ENCODE data around the gene SOCS7. TPM values are rescaled to one million over a fixed set of nuclear protein-coding genes. Genes with fewer than 3 reads are reported as not detected.

Gene SOCS7
- polyA plus RNA-seq, 3 donors = 17.4 to 19.8 (median 19.2) TPM

DNA sequence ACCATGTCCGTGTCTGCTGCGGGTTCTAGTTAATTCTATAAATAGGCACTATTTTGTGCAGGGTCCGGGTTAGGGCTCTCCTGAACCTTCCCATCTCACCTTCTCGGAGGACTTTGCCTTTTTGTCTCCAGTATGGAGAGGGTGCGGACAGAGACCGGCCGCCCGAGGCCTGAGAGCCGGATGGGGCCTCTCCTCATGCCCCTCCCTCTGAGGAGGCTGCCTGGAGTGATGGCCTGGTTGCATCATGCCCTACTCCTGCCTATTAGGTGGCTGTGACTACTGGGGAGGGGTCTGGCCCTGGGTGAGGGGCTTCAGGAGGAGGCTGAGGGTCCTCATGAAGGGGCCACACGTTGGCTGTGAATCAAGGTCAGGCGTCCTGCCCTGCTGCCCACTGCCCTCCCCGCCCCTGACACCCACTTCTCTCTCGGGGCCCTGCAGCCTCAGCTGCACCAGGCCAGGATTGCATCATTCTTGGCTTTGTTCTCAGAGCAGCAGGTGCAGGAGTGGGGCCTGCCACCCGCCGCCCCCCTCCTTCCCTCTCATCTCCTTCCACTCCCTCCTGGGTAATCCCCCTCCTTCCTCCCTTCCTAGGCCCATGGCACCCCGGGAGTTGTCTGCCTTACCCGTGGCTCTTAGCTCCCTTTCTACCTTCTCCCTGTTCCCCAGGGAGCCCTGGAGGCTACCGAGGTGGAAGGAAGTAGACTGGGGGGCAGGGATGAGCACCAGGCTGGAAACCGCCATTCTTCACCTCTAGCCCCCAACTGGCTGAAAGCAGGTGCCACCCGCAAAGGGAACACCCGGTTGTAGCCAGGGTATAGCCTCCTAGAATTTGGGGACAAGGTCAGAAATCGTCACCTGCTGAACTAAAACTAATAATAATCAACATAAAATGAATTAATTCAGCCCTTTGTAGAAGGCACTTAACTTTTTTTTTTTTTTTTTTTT is 63.9 kb downstream of the SOCS7 start:
- DNase-seq (ENCODE audit: extremely low read depth in 1 of 11, low read depth in 9 of 11, low spot score in 4 of 11) = no peak

DNA sequence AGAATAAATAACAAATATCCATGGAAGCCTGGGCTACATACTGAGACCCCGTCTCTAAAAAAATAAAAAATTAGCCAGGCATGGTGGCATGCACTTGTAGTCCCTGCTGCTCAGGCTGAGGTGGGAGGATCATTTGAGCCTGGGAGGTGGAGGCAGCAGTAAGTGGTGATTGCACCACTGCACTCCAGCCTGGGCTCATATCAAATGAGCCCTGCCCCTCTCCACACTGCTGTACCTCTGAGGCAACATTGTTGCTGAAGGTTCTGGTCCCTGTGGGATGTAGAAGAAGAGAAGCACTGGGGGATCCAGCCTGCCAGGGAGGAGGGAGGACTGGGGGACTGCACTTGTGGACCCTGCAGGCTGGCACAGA is 65.2 kb downstream of the SOCS7 start:
- DNase-seq (ENCODE audit: extremely low read depth in 1 of 11, low read depth in 9 of 11, low spot score in 4 of 11) = no peak

DNA sequence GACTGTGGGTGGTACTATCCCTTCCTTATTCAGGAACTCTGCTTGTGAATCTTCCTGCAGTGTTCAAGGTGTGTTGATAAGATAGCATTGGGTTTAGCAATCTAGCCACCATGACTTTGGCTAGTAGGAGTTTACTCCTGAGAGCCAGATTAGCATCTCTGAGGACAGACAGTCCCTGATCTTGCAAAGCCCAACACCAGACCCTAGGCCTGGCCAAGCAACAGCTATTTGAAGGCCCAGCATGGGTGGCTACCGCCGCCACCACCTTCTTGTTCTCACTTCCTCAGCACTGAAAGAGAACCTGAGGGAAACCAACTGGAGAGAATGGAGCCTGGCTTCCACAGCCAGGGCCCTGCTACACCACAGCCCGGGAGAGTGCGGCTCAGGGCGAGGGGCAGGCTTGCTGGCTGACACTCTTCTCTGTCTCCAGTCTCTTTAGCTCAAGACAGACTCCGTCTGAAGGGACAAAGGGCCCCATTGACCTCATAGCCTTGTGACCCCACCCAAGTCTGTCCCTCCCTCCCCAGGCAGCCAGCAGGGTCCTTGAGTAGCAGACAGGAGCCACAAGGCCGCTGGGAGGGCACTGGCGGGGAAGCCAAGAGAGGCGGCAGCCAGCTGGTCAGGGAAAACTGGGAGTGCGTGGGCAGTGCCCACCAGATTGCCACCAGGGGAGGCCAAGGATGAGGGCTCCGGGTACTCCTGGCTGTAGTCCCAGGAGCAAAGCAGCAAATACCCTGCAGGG is 65.7 kb downstream of the SOCS7 start:
- DNase-seq (ENCODE audit: extremely low read depth in 1 of 11, low read depth in 9 of 11, low spot score in 4 of 11) = no peak

DNA sequence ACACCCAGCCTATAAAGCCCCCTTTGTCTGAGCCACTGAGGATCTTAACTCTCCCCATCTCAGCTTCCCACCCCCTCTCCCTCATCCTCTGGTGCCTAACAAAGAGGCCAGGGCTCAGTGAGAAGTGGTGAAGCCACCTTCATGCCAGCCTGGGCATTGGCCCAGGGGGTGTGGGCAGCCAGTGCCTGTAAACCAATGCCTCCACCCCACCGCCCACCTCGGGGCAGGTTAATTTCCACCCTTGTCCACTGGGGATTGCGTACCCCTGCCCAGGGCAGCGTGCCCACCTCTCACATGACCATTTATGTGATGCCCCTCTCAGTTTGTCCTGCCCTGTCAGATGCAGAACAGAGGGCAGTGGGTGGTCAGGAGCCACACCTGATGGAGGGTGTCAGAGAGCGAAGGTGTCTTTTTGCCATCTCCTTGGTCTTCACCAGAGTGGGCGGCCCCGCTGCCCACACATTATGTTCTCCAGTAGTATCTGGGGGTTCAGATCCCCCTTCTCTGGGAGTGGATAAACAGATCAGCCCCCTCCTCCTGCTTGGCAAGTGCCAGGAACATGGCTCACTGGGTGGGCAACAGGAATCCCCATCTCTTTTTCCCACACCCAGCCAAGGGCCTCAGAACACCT is 66.5 kb downstream of the SOCS7 start:
- no peak for DNase-seq (ENCODE audit: extremely low read depth in 1 of 11, low read depth in 9 of 11, low spot score in 4 of 11)

GRCh38 chr17:38418693-38419507 is 67.3 kb downstream of the SOCS7 start:
- DNase-seq (ENCODE audit: extremely low read depth in 1 of 11, low read depth in 9 of 11, low spot score in 4 of 11) = no peak

GRCh38 chr17:38419508-38419981 is 67.9 kb downstream of the SOCS7 start:
- DNase-seq (ENCODE audit: extremely low read depth in 1 of 11, low read depth in 9 of 11, low spot score in 4 of 11) = no peak

DNA sequence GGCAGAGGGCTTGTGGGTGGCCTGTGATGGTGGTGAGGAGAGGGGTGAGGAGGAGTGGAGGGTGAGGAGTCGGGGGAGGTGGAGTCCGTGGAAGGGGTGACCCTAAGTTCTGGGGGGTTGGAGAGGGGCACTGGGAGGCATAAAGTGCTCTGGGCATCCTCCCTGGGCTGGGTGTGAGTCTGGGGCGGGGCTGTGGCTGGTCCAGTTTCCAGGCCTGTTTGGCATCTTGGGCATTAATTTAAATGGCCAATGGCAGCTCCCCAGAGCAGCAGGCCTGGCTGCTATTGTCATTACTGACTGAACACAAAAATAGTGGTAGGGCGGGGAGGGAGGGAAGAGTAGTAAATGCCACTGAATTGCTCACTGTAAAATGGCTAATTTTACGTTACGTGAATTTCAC is 68.9 kb downstream of the SOCS7 start:
- no peak for DNase-seq (ENCODE audit: extremely low read depth in 1 of 11, low read depth in 9 of 11, low spot score in 4 of 11)

DNA sequence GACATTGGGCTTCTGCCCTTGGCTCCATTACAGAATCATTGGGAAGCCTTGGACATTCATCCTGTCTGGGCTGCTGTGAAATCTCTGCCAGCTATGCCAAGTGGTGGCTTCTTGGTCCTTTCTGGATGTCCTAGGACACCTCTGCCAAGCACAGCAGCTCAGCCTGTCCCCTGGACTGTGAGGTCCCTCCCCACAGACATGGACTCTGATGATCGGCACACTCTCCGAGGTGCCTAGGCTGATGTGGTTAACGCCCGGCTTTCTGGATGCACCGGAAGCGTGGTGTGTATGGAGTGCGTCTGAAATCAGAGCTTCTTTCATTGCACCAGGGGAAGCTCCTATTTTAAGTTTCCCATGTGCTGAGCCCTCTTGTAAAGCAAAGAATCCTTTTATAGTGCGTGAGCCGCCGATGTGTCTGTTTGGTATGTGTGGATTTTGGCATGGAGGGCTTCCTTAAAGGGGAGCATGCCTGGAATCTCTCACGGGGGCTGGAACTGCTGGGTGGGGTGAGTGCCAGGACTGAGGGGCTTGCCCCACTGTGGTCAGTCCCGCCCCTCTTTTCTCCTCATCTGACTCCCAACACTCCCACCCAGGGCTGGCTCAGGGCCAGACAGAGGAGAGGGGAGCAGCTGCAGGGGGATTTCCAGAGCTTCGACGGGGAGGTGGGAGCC is 69.7 kb downstream of the SOCS7 start:
- DNase-seq (ENCODE audit: extremely low read depth in 1 of 11, low read depth in 9 of 11, low spot score in 4 of 11) = peak in 1 of 11 donors; percentile 45

DNA sequence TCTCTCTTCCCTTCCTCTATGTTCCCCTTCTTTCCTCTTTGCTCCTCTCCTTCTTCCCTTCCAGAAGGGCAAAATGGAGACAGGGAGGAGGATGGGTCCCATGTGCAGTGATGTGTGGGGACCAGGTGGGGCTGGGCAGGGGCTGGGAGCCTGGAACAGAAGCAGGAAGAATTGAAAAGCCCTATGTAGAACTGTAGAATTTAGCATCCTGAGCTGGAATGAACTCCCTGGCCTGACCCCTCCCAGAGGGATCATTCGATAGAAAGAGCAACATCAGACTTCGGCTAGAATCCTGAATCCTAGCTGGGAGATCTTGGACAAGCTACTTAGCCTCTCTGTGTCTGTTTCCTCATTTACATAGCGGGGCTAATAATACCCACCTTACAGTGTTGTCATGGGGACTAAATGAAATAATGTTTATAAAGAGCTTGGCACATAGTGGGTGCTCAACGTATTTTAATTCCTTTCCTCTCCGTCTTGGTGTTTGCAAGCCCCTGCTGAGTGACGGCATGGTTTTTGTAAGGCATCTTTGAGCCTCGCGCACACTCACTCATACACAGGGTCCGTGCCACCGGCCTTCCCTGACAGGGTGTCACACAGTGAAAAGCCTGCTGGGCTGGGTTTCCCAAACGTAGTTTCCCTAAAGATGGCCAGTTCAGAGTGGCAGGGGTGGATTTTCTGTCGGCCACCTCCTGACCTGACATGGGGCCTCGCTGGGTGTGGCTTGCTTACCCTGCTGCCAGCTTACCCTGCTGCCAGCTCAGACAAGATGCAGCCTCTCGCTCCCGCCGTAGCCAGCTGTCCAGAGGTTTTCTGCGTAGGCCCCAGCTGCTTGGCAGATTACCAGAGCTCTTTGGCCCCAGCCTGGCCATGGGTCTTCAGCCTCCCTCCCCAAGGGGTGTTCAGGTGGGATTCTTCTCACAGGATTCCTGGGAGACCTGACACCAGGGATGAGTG is 70.5 kb downstream of the SOCS7 start:
- DNase-seq (ENCODE audit: extremely low read depth in 1 of 11, low read depth in 9 of 11, low spot score in 4 of 11) = no peak

- DNase-seq (ENCODE audit: extremely low read depth in 1 of 11, low read depth in 9 of 11, low spot score in 4 of 11) = no peak
These were observed 72.8 kb downstream of the SOCS7 start for GRCh38 chr17:38424297-38424972.

DNA sequence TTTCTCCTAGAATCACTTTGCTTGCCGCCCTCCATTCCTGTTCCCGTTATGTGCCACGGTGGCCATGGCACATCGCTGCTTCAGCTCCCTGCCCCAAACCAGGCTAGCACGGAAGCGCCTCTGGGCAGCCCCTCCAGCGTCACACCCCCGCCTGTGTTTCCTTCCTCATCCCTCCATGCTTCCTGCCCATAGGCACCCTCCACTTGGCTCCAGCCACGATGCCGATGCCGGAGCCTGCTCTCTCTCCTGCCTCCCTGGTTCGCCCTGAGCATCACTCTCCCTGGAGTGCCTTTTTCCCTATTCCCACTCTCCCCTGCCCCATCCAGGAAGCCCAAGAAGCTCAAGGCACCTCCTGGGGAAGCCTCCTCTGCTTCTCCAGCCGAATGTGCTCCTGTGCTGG is 73.4 kb downstream of the SOCS7 start:
- no peak for DNase-seq (ENCODE audit: extremely low read depth in 1 of 11, low read depth in 9 of 11, low spot score in 4 of 11)

DNA sequence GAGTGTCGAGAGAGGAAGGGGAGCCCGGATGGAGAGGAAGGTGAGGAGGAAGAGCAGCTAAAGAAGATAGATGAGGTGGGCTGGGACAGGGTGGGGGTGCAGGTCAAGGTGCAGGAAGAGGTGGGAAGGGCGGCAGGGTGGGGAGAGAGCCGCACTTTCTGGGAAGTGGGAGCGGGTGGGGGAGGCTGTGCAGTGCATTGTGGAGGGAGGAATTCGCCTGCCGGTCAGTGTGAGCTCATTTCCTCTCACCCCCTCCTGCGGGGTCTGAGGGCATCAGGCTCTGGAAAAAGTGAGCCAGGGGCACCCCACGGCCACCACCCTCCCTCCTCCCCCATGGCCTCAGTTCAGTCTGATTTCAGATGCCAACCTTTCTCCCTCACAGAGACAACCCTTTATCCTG is 74.1 kb downstream of the SOCS7 start:
- no peak for DNase-seq (ENCODE audit: extremely low read depth in 1 of 11, low read depth in 9 of 11, low spot score in 4 of 11)

- DNase-seq (ENCODE audit: extremely low read depth in 1 of 11, low read depth in 9 of 11, low spot score in 4 of 11) = no peak
These were observed 74.8 kb downstream of the SOCS7 start for GRCh38 chr17:38426441-38426840.

GRCh38 chr17:38427160-38427949 is 75.7 kb downstream of the SOCS7 start:
- DNase-seq (ENCODE audit: extremely low read depth in 1 of 11, low read depth in 9 of 11, low spot score in 4 of 11) = no peak

- DNase-seq (ENCODE audit: extremely low read depth in 1 of 11, low read depth in 9 of 11, low spot score in 4 of 11) = no peak
These were observed 76.5 kb downstream of the SOCS7 start, which contains the start of gene ARHGAP23 for GRCh38 chr17:38428112-38428642. Gene ARHGAP23, plus strand, starts transcription at chr17:38428464. Its CDS starts 22 bp downstream, at chr17:38428486.

Data from renal cortex interstitium (tissue), 11 donors.